Stimulated activated CD4-positive, alpha-beta T cell treated with anti-CD3 and anti-CD28 coated beads, Interleukin-1b, Interleukin-23, amount 100 ng/mL, for 1 hour (primary cell): ENCODE data around the gene N4BP3.

Experiments
- DNase-seq, 2 donors: peaks; one replicate each; pipeline ENCODE4 v3.0.0-alpha.2; 2020; ENCODE audit warnings: low read depth in 2 of 2

The N4BP3 gene

DNA sequence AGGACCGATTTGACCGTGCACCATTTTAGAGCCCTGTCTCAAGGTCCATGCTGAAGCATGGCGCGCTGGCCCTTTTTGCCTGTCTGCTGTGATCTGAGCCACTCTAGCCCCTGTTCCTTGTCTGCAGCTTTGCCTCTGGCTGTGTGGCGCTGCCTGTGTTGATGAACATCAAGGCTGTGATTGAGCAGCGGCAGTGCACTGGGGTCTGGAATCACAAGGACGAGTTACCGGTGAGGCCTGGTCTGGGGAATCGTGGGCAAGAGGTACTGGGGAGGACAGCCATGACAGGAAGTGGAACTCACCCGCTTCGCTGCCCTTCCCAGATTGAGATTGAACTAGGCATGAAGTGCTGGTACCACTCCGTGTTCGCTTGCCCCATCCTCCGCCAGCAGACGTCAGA lies 34.1 kb downstream of the N4BP3 start:
- DNase-seq: no peak

DNA sequence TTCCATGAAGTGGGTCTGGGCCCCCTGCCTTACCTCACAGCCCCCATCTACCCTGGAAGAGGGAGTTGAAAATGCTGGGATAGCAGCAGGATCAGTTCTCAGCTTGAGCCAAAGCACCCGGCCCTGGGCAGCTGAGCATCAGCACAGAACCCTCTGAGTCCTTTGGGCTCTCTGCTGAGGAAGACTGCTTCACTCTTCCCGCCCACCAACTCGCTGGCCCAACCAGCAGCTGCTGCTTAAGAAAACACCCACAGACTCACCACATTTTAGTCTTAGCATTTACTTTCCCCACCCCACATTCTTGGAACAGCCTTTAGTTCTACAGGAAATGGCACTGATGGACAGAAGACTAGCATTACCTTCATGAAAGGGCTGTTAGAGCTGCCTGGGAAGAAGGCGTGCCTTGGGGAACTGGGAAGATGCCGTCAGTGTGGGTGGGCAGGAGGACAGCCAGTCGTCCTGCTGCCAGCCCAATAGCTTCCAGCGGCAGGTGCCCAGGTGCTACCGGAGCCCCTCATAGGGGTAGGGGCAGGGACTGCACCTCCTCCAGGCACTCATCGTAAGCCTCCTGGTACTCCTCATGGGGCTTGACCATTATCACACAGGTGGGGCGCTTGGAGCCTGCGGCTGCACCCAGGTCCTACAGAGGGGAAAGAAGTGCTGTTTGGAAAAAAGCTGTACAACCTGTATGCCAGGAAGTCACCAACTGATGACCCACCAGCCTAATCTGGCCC lies 36.0 kb downstream of the N4BP3 start:
- no peak for DNase-seq

DNA sequence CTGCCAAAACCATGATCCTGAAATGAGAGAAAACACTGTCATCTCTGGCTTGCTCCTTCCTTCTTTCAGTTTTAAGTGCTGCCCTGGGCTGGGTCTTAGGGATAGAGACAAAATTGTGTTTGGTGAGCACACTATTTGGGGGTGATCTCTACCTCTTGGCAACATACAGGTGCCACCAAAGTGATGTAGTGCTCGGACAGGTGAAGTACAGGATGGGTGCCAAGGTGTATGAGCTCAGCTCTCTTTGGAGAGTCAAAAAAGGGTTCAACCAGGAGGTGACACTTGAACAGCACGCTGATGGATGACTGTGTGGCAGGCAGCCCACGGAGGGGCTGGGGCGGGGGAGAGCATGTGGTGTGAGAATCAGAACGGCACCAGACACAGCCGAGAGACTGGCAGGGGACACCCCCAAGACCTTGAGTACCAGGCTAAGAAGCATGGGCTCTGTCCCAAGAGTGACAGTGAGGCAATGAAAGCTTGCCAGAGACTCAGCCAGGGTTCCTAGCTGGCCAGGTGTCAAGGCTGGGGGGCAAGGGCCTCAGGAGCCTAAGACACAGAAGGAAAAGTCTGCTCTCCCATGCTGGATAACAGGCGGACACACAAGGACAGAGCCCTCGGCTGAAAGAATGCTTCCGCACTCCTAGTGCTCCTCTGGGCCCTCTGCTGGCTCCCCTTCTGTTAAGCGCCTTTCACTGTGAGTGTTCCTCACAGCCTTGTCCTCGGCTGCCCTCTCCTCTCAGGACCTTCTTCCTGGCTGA lies 37.8 kb downstream of the N4BP3 start:
- DNase-seq: no peak

DNA sequence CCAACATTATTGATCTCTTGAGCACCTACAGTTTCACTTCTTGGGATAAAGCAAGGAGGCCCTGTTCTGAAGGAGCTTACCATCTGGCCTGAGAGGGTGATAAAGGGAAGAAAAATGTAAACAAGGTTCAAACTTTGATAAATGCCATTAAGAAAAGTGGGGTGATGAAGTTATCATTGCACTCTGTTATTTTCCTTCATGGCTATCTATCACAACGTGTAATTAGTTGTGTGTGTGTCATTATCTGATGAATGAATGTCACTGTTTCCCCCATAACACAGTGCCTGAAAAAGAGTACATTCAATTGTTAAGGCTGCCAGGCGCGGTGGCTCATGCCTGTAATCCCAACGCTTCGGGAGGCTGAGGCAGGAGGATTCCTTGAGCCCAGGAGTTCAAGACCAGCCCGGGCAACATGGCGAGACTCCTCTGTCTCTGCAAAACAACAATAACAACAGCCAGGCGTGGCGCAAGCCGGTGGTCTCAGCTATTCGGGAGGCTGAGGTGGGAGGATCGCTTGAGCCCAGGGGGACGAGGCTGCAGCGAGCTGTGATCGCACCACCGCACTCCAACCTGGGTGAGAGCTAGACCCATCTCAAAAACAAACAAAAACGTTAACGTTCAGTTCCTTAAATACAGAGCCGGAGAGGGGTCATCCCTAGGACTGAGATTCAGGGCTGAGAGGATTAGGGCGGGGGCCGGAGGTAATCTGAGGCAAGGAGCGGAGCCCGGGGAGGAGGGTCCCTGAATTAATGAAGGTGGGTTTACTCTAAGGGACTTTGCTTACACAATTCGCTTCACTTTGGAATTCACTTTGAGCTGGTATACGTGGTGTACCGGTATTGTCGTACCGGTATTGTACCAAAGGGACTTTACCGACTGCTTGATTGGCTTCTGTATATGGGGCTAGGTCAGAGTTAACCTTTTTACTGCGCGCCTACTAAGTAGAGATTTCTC lies 39.4 kb downstream of the N4BP3 start:
- DNase-seq: no peak

DNA sequence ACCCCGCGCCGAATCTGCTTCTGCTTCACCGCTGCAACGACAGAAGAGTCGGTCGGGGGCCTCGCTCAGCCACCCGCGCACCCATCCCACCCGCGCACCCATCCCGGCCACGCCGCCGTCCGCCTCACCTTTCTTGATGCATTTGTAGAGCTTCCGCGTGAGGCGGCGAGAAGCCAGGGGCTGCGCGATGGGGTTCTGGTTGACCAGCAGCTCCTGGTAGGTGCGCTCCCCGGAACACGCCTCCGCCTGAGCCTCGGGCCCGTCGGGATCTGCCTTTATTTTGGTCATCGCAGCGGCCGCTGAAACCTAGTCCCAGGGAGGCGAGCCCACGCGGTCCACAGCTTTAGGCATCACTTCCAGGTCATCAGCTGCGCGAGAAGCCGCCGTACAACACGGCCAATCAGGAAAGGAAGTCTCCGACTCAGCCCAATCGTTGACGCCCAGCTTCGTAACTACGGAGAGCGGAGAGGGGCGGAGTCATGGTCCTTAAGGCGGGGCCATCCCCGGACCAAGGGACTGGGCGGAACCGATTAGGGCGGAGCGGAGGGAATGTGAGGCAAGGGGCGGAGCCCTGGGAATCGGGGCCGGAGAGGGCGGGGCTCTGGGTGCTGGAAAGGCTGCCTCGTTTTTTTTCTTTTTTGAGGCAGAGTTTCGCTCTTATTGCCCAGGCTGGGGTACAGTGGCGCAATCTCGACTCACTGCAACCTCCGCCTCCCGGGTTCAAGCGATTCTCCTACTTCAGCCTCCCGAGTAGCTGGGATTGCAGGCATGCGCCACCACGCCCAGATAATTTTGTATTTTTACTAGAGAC lies 40.4 kb downstream of the N4BP3 start, which contains the start of gene NHP2:
Gene NHP2, minus strand, starts transcription at position 356 of the 811 bp plus-strand sequence. Its CDS starts 68 bp downstream, at position 288.
- peak; percentile 94 to 97 for DNase-seq

DNA sequence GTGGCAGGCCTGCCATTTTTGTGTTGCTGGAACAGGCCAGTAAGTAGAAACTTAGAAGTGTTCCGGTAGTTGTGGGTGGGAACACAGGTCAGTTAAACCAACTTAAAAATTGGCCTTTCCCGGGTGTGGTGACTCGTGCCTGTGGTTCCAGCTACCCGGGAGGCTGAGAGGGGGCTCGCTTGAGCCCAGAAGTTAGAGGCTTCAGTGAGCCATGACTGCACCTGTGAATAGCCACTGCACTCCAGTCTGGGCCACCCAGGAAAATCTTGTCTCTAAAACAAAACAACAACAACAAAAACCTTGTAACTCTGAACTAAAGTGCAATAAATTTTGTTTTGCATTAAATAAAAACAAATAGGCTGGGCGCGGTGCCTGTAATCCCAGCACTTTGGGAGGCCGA lies 41.7 kb downstream of the N4BP3 start:
- DNase-seq: no peak

DNA sequence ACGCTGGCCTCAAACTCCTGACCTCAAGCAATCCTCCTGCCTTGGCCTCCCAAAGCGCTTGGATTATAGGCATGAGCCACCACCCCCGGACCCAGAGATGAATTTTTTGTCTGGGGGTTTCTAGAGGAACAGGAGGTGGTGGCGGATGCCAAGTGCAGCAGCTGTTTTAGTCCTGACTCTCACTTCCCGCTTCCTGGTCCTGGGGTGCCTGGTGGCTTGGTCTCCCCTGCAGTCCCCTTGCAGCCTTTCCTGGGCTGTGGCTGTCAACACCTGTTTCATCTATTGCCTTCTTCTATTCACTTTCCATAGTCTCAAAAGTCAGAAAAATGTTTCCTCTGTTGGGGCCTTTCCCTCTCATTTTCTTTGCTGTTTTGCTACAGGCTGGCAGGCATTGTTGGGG lies 46.8 kb downstream of the N4BP3 start:
- no peak for DNase-seq

DNA sequence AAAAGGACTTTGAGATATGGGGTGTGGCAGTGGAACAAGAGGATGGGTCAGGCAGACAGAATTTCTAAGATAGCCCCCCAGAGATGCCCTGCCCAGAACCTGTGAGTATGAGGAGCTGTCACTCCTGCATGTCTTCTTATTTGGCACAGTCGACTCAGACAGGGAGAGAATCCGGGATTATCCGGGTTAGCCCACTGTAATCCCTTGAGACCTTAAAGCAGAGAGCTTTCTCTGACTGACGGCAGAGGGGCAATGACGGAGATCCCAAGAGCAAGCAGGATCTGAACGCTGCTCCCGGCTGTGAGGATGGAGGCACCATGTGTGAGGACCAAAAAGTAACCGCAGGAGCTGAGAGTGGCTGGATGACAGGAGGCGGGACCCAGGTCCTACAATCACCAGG lies 49.1 kb downstream of the N4BP3 start:
- no peak for DNase-seq

DNA sequence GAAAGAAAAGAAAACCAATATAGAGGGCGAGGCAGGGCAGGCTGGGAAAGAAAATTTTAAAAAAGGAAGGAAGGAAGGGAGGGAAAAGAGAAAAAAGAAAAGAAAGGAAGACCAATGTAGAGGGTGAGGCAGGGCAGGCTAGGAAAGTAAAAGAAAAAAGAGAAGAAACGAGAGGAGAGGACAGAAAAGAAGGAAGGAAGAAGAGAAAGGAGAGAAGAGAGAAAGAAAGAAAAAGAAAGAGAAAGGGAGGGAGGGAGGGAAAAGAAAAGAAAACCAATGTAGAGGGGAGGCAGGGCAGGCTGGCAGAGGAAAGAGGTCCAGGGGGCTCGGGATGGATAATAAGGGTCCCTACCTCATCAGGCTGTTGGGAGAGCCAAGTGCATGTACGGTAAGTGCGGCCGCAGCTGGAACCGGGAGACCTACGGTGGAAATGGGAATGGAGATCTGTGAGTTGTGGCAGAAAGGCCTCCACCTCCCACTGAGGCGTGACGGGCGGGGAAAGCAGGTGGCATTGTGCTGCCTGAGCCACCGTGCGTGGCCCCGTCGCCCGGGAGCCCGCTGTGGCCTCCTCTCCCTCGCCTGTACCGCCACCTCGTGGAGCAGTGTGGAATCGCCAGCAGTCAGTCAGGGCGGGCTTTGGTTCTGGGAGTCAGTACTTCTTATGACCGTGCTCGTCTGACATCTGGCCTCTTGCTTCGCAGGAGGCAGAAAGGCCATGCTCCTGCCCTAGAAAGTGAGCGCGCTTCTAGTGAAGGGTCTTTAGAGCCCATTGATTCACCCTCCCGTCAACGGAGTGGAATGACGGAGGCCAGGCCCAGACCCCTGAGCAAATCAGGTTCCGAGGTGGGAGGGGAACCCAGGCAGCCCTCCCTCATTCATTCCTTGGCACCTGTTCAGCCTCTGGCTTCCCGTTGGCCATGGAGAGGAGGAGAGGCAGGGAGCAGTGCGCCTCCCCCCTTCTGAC lies 50.7 kb downstream of the N4BP3 start:
- peak; percentile 85 to 96 for DNase-seq

DNA sequence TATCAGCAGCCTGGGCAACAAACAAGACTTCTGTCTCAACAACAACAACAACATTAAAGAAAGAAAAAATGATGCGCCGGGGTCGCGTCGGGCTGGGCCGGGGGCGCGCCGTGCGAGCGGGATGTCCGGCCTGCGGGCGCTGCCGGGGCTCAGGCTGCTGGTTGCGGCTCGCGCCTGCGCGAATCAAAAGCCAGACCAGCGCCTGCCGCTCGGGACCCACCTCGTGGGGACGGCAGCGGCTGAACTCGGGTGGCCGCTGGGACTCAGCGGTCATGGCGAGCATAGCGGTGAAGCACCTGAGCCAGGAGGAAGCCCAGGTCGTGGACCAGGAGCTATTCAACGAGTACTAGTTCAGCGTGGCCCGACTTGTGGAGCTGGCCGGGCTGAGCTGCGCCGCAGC lies 52.2 kb downstream of the N4BP3 start:
- no peak for DNase-seq

DNA sequence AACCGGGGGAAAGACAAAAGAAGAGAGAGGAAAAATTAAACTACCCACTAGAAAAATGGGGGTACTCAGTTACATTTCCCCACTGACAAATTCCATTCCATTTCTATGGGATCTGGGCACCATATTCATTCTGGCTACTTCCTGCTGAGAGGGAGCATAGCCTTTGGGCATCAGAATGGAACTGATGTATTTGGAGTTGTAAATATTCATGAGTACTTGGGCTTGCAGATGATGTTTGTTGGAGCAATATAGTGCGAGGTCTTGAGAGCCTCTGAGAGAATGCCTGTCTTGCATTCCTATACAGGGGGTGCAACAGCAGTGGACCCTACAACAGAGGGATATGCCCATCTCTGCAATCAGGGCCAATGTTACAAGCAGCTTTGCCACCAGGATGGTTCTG lies 57.1 kb downstream of the N4BP3 start:
- DNase-seq: no peak

DNA sequence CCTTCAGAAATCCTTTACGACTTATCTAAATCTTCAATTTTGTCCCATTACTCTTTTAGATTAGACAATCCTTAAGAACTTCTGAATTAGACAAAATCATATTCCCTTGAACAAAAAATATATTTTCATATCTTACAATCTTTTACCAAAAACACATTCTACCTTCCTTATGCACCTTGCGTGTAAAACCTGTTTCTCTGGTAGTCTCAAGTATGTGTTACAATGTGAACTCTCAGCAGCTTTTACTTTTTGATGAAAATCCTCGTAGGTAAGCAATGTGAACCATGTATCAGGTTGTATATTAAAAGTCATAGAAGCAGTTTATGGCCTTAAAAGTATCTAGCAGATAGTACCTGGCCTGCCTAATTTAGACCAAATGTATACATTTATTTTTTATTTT lies 61.1 kb downstream of the N4BP3 start:
- DNase-seq: no peak
